ENCODE measurements around the gene NEO1.

The NEO1 gene

GRCh38 chr15:73116164-73116563 lies 63.9 kb downstream of the NEO1 start:
- no peak for TF ChIP-seq CTCF (IDR thresholded peaks at IDR 0.05; ENCODE audit: insufficient read depth, low read depth, low read length, missing control alignments)
- H3K4me3 ChIP-seq (ENCODE audit: low read length) = no peak overlapping the region
- no peak for DNase-seq (ENCODE audit: low read depth)

- H3K4me3 ChIP-seq (ENCODE audit: low read length) = no peak overlapping the region
- no peak for DNase-seq (ENCODE audit: low read depth)
- no peak for TF ChIP-seq CTCF (IDR thresholded peaks at IDR 0.05; ENCODE audit: insufficient read depth, low read depth, low read length, missing control alignments)
These were observed 65.8 kb downstream of the NEO1 start for GRCh38 chr15:73118055-73118454.

- TF ChIP-seq CTCF (IDR thresholded peaks at IDR 0.05; ENCODE audit: insufficient read depth, low read depth, low read length, missing control alignments) = no peak
- H3K4me3 ChIP-seq (ENCODE audit: low read length) = no peak overlapping the region
- DNase-seq (ENCODE audit: low read depth) = no peak
These were observed 67.2 kb downstream of the NEO1 start for GRCh38 chr15:73119478-73119877.

- H3K4me3 ChIP-seq (ENCODE audit: low read length) = no peak overlapping the region
- no peak for TF ChIP-seq CTCF (IDR thresholded peaks at IDR 0.05; ENCODE audit: insufficient read depth, low read depth, low read length, missing control alignments)
- no peak for DNase-seq (ENCODE audit: low read depth)
These were observed 68.0 kb downstream of the NEO1 start for GRCh38 chr15:73120269-73120668.

GRCh38 chr15:73125219-73125618 lies 73.0 kb downstream of the NEO1 start:
- TF ChIP-seq CTCF (IDR thresholded peaks at IDR 0.05; ENCODE audit: insufficient read depth, low read depth, low read length, missing control alignments) = no peak
- no peak overlapping the region for H3K4me3 ChIP-seq (ENCODE audit: low read length)
- peak; percentile 22 for DNase-seq (ENCODE audit: low read depth)

GRCh38 chr15:73127302-73127936 lies 75.2 kb downstream of the NEO1 start:
- no peak overlapping the region for H3K4me3 ChIP-seq (ENCODE audit: low read length)
- TF ChIP-seq CTCF (IDR thresholded peaks at IDR 0.05; ENCODE audit: insufficient read depth, low read depth, low read length, missing control alignments) = peak; percentile 98

GRCh38 chr15:73130830-73131229 lies 78.6 kb downstream of the NEO1 start:
- no peak overlapping the region for H3K4me3 ChIP-seq (ENCODE audit: low read length)
- no peak for TF ChIP-seq CTCF (IDR thresholded peaks at IDR 0.05; ENCODE audit: insufficient read depth, low read depth, low read length, missing control alignments)
- DNase-seq (ENCODE audit: low read depth) = no peak

More at GRCh38 chr15:73127302-73127936, 75.2 kb downstream of the NEO1 start:
- DNase-seq (ENCODE audit: low read depth) = peak; percentile 48

Data from epithelial cell of esophagus (primary cell).